Neuronal stem cell (in vitro differentiated cells): ENCODE measurements around the gene PYDC1.

Experiments used
- DNase-seq: peaks from one replicate; pipeline ENCODE4 v3.0.0-alpha.2; 2013; ENCODE audit warnings: low spot score
- H2AFZ ChIP-seq: one replicate; pipeline ENCODE4 v1.6.1; 2013; ENCODE audit warnings: mild to moderate bottlenecking, low read length, inconsistent platforms
- H2AK5ac ChIP-seq: 2 replicates; pipeline ENCODE4 v1.6.1; 2013; ENCODE audit warnings: low read depth, mild to moderate bottlenecking, inconsistent platforms, low read length, moderate library complexity, mixed read lengths
- H2BK120ac ChIP-seq: 2 replicates; pipeline ENCODE4 v1.6.1; 2013; ENCODE audit warnings: low read depth, mild to moderate bottlenecking, inconsistent platforms, low read length, moderate library complexity, mixed read lengths
- H2BK12ac ChIP-seq: one replicate; pipeline ENCODE4 v1.6.1; 2013; ENCODE audit warnings: low read length, inconsistent platforms
- H2BK15ac ChIP-seq: 2 replicates; pipeline ENCODE4 v1.6.1; 2013; ENCODE audit warnings: mild to moderate bottlenecking, low read length, inconsistent platforms, mixed read lengths
- H2BK5ac ChIP-seq: one replicate; pipeline ENCODE4 v1.6.1; 2013; ENCODE audit warnings: inconsistent platforms, mild to moderate bottlenecking, low read length, moderate library complexity
- H3K14ac ChIP-seq: one replicate; pipeline ENCODE4 v1.6.1; 2013; ENCODE audit warnings: low read length, inconsistent platforms
- H3K18ac ChIP-seq: 2 replicates; pipeline ENCODE4 v1.6.1; 2013; ENCODE audit warnings: low read length, inconsistent platforms
- H3K23ac ChIP-seq: 2 replicates; pipeline ENCODE4 v1.6.1; 2013; ENCODE audit warnings: low read depth, mild to moderate bottlenecking, mixed read lengths, low read length, inconsistent platforms; ENCODE audit not compliant: poor library complexity
- H3K27ac ChIP-seq: replicated peaks from 3 replicates; pipeline ENCODE4 v1.5.1; 2013; ENCODE audit warnings: low read length, inconsistent platforms
- H3K27me3 ChIP-seq, 3 experiments: 2 replicates each; pipeline ENCODE4 v1.6.1; 2013; ENCODE audit warnings: low read length in 3 of 3, mild to moderate bottlenecking in 2 of 3, inconsistent platforms in 1 of 3, low read depth in 1 of 3, mixed read lengths in 1 of 3, moderate library complexity in 1 of 3; ENCODE audit not compliant: control insufficient read depth in 3 of 3, insufficient read depth in 3 of 3
- H3K36me3 ChIP-seq, 2 donors: replicated peaks in 1 of 2; 2 replicates each; pipeline ENCODE4 v1.6.1; 2013; ENCODE audit warnings: low read length in 2 of 2; ENCODE audit not compliant: control insufficient read depth in 2 of 2, insufficient read depth in 2 of 2
- H3K4ac ChIP-seq: 2 replicates; pipeline ENCODE4 v1.6.1; 2013; ENCODE audit warnings: inconsistent platforms, mild to moderate bottlenecking, low read length, moderate library complexity
- H3K4me1 ChIP-seq, 2 donors: 1 replicate in 1 of 2; 2 replicates in 1 of 2; pipeline ENCODE4 v1.6.1; 2013; ENCODE audit warnings: low read length in 2 of 2, low read depth in 1 of 2; ENCODE audit not compliant: control insufficient read depth in 2 of 2, insufficient read depth in 1 of 2
- H3K4me2 ChIP-seq: one replicate; pipeline ENCODE4 v1.6.1; 2013; ENCODE audit warnings: mild to moderate bottlenecking, low read length, inconsistent platforms; ENCODE audit not compliant: insufficient read depth, poor library complexity, severe bottlenecking
- H3K4me3 ChIP-seq, 2 donors: 2 replicates each; pipeline ENCODE4 v1.5.1; 2013; ENCODE audit warnings: low read length in 2 of 2, mild to moderate bottlenecking in 2 of 2, inconsistent platforms in 1 of 2, moderate library complexity in 1 of 2
- H3K79me1 ChIP-seq: one replicate; pipeline ENCODE4 v1.6.1; 2013; ENCODE audit warnings: low read depth, mild to moderate bottlenecking, inconsistent platforms, low read length, moderate library complexity
- H3K9ac ChIP-seq: one replicate; pipeline ENCODE4 v1.6.1; 2013; ENCODE audit warnings: mild to moderate bottlenecking, low read depth, low read length, inconsistent platforms; ENCODE audit not compliant: poor library complexity
- H3K9me3 ChIP-seq, 2 donors: replicated peaks in 1 of 2; 2 replicates each; pipeline versions ENCODE3 to v1.6.1; 2013; ENCODE audit warnings: low read length in 2 of 2, mild to moderate bottlenecking in 2 of 2, inconsistent platforms in 1 of 2, low read depth in 1 of 2, mixed read lengths in 1 of 2, moderate library complexity in 1 of 2; ENCODE audit not compliant: control insufficient read depth in 2 of 2, insufficient read depth in 1 of 2
- H4K8ac ChIP-seq: one replicate; pipeline ENCODE4 v1.6.1; 2013; ENCODE audit warnings: low read depth, mild to moderate bottlenecking, inconsistent platforms, low read length, moderate library complexity
- H4K91ac ChIP-seq: one replicate; pipeline ENCODE4 v1.6.1; 2013; ENCODE audit warnings: low read length, low read depth, mild to moderate bottlenecking, inconsistent platforms; ENCODE audit not compliant: poor library complexity
- WGBS, 2 donors: extraction: QIAGEN DNeasy Blood & Tissue Kit; methylation state at CpG; one replicate each; pipeline ENCODE4 v1.1.7; 2013; ENCODE audit warnings: missing lambda C conversion rate in 2 of 2, mixed read lengths in 1 of 2; ENCODE audit not compliant: insufficient read length in 2 of 2, insufficient replicate concordance in 1 of 2; ENCODE audit errors: extremely low coverage in 2 of 2; 5-methylcytosine and 5-hydroxymethylcytosine counted together

The PYDC1 gene

DNA sequence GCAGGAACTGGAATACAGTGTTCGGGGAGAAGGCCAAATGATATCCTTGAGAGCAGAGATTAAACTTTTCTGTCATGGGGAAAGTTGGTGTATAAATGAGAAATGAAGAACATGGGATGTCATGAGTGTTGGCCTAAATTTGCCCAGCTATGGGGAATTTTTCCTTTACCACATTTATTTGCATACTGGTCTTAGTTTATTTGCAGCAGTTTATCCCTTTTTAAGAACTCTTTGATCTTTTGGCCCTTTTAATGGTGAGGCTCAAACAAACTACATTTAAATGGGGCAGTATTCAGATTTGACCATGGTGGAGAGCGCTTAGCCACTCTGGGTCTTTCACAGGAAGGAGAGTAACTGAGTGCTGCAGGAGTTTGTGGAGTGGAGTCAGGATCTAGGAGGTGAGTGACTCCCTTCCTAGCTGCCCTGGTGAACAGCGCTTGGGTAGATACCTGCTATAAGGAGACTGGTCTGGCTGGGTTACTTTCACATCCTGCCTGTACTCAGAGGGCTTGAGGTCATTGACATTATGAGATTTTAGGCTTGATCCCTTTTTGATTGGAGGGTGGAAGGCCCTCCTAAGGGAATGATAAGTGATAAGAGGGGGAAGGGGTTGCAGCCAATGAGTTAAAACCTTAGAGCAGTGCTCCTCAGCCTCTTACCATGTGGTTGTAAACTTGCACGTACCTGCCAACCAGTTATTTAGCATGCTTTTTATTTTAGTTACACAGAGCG, 25.1 kb downstream of the PYDC1 start:
- no peak overlapping the region for H3K4me2 ChIP-seq
- H2BK12ac ChIP-seq: no peak overlapping the region
- H3K23ac ChIP-seq: no peak overlapping the region
- no peak overlapping the region for H2AK5ac ChIP-seq
- H3K9ac ChIP-seq: no peak overlapping the region
- no peak overlapping the region for H2BK15ac ChIP-seq
- no peaks in the 10 kb centered on the region for H3K9me3 ChIP-seq
- DNase-seq: no peak
- no peak overlapping the region for H3K14ac ChIP-seq
- H3K18ac ChIP-seq: no peak overlapping the region
- H3K4me3 ChIP-seq: no peak overlapping the region
- no peaks in the 10 kb centered on the region for H3K27me3 ChIP-seq
- H2BK120ac ChIP-seq: no peak overlapping the region
- H3K79me1 ChIP-seq: peaks cover 7% of the 10 kb centered on the region
- no peaks in the 10 kb centered on the region for H3K4me1 ChIP-seq
- H4K8ac ChIP-seq: no peak overlapping the region
- H3K36me3 ChIP-seq: peaks cover 71 to 100% of the 10 kb centered on the region in 2 donors
- no peak overlapping the region for H2AFZ ChIP-seq
- H2BK5ac ChIP-seq: no peak overlapping the region
- no CpG with 5 or more reads among the region's 5 CpGs for WGBS, 2 donors
- no peak overlapping the region for H3K4ac ChIP-seq
- no peak overlapping the region for H4K91ac ChIP-seq
- H3K27ac ChIP-seq: peak overlapping the region; percentile 15

DNA sequence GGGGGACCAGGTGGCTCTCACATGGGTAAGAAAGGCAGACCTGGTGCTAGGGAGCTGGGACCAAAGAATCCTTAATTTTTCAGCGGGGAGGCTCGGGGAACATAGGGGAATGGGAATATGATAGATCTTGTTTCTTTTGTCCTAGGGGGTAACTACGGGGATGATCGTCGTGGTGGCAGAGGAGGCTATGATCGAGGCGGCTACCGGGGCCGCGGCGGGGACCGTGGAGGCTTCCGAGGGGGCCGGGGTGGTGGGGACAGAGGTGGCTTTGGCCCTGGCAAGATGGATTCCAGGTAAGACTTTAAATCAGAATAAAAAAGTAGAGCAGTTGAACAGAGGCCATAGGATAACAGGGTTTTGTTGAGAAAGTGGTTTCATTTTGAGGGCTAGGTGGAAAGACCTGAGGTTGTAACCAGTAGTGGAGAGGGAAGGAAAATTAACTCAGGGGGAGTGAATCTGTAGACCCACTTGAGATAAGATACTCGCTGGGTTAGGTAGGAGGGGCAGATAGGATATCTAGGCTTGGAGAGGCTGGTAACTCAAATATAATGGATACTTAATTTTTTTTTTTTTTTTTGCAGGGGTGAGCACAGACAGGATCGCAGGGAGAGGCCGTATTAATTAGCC, 26.0 kb downstream of the PYDC1 start:
- Histone ChIP-seq H2AFZ (no peak overlapping the region), H3K27ac (no peak overlapping the region), H3K4me2 (no peak overlapping the region), H3K9me3 (no peaks in the 10 kb centered on the region), H3K4me3 (no peak overlapping the region), H3K18ac (no peak overlapping the region), H3K4ac (no peak overlapping the region), H3K79me1 (peaks cover 5% of the 10 kb centered on the region), H2BK15ac (no peak overlapping the region), H4K91ac (no peak overlapping the region), H3K23ac (no peak overlapping the region), H2AK5ac (no peak overlapping the region), H2BK12ac (no peak overlapping the region), H2BK120ac (no peak overlapping the region), H4K8ac (no peak overlapping the region), H3K36me3 (peaks cover 76 to 100% of the 10 kb centered on the region in 2 donors), H2BK5ac (no peak overlapping the region), H3K9ac (no peak overlapping the region), H3K14ac (no peak overlapping the region), H3K27me3 (no peaks in the 10 kb centered on the region), H3K4me1 (no peaks in the 10 kb centered on the region)
- no CpG with 5 or more reads among the region's 17 CpGs for WGBS, 2 donors
- DNase-seq: no peak

DNA sequence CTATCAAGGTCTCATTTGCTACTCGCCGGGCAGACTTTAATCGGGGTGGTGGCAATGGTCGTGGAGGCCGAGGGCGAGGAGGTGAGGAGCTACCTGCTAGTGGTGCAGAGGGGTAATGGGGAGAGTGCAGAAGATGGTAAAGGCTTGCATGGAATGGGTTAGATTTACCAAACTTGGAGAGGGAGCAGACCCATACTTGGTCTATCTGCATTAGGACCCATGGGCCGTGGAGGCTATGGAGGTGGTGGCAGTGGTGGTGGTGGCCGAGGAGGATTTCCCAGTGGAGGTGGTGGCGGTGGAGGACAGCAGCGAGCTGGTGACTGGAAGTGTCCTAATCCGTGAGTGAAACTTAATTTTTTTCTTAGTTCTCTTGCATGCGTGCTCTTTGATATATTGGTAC, 26.9 kb downstream of the PYDC1 start:
- Histone ChIP-seq H3K79me1 (peaks cover 6% of the 10 kb centered on the region), H3K9me3 (no peaks in the 10 kb centered on the region), H3K36me3 (peaks cover 79 to 100% of the 10 kb centered on the region in 2 donors), H3K4me2 (no peak overlapping the region), H2BK5ac (no peak overlapping the region), H3K27me3 (no peaks in the 10 kb centered on the region), H3K9ac (peak overlapping the region; percentile 32), H3K18ac (no peak overlapping the region), H3K4me1 (no peaks in the 10 kb centered on the region), H3K27ac (no peak overlapping the region), H3K23ac (no peak overlapping the region), H2AFZ (no peak overlapping the region), H2BK12ac (no peak overlapping the region), H4K91ac (no peak overlapping the region), H4K8ac (no peak overlapping the region), H3K4ac (no peak overlapping the region), H3K4me3 (no peak overlapping the region), H2AK5ac (no peak overlapping the region), H2BK15ac (no peak overlapping the region), H2BK120ac (no peak overlapping the region), H3K14ac (no peak overlapping the region)
- no CpG with 5 or more reads among the region's 12 CpGs for WGBS, 2 donors
- no peak for DNase-seq

DNA sequence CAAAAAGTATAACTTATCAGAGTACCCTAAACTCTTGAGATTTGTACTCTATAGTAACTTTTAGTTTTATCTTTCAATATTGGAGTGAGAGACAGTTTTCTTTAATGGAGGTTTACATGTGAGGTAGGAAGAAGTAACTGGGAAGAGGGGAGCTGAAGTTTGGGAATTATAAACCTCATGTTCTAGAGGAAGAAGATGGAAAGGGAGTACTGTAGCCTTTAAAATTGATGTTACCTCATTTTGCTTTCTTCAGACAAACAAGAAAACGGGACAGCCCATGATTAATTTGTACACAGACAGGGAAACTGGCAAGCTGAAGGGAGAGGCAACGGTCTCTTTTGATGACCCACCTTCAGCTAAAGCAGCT, 27.5 kb downstream of the PYDC1 start:
- Histone ChIP-seq H4K91ac (no peak overlapping the region), H2AK5ac (no peak overlapping the region), H2AFZ (no peak overlapping the region), H2BK120ac (no peak overlapping the region), H3K27ac (no peak overlapping the region), H3K4me2 (no peak overlapping the region), H4K8ac (no peak overlapping the region), H3K4ac (no peak overlapping the region), H3K9ac (no peak overlapping the region), H3K79me1 (peaks cover 10% of the 10 kb centered on the region), H3K23ac (no peak overlapping the region), H3K9me3 (no peaks in the 10 kb centered on the region), H3K18ac (no peak overlapping the region), H3K36me3 (peaks cover 78 to 100% of the 10 kb centered on the region in 2 donors), H3K4me1 (no peaks in the 10 kb centered on the region), H3K4me3 (no peak overlapping the region), H2BK12ac (no peak overlapping the region), H3K27me3 (no peaks in the 10 kb centered on the region), H3K14ac (no peak overlapping the region), H2BK5ac (no peak overlapping the region), H2BK15ac (no peak overlapping the region)
- DNase-seq: no peak
- WGBS, 2 donors: no CpG with 5 or more reads among the region's 2 CpGs
